ENCODE measurements around the gene ZBTB46.

DNA sequence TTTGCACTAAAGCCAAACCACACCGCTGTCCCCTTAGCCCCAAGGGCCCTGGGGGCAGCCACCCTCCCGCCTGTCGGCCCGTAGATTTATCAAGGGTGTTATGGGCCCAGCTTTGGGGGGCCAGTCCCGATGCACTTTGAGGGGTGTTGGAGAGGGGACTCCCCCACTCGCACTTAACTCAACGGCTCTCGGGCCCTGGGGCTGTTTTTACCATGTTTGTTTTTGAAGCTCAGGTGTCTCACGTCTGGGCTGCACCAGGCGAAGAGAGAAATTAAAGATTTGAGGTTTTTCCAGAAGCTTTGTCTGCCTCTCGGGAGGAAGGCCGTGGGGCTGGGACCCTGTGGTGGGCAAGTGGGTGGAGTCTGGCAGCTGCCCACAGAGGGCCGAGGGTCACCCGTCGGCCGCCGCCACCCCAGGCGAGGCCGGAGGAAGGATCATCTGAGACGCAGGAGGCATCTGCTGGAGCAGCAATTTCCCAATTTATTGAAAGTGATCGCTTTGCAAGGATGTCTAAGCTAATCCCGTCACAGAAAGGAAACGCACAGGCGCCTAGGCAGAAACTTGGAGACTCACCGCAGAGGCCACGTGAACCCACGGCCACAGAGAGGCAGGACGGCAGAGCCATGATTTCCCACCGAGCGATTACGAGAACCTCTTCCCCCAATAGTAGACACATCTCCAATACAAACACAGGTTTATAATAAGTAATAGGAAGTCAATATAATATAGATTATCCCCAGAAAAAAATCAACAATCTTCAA, 87.7 kb downstream of the ZBTB46 start:
- TF ChIP-seq, protein P1, sequence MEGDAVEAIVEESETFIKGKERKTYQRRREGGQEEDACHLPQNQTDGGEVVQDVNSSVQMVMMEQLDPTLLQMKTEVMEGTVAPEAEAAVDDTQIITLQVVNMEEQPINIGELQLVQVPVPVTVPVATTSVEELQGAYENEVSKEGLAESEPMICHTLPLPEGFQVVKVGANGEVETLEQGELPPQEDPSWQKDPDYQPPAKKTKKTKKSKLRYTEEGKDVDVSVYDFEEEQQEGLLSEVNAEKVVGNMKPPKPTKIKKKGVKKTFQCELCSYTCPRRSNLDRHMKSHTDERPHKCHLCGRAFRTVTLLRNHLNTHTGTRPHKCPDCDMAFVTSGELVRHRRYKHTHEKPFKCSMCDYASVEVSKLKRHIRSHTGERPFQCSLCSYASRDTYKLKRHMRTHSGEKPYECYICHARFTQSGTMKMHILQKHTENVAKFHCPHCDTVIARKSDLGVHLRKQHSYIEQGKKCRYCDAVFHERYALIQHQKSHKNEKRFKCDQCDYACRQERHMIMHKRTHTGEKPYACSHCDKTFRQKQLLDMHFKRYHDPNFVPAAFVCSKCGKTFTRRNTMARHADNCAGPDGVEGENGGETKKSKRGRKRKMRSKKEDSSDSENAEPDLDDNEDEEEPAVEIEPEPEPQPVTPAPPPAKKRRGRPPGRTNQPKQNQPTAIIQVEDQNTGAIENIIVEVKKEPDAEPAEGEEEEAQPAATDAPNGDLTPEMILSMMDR (conservative IDR thresholded peaks at IDR 0.05), result no peak
- TF ChIP-seq ZFX (IDR thresholded peaks at IDR 0.05), result no peak

Measured in C4-2B (cell line).